ENCODE measurements around the gene TMEM130.

The TMEM130 gene

GRCh38 chr7:98805956-98806838 lies 63.6 kb downstream of the TMEM130 start:
- DNase-seq, result no peak

- DNase-seq, result no peak
Observed at GRCh38 chr7:98802781-98803110, 67.1 kb downstream of the TMEM130 start.

GRCh38 chr7:98802088-98802780 lies 67.6 kb downstream of the TMEM130 start:
- peak; percentile 2 for DNase-seq

- no peak for DNase-seq
Observed at GRCh38 chr7:98800996-98801395, 68.8 kb downstream of the TMEM130 start.

- no peak for DNase-seq
Observed at GRCh38 chr7:98797150-98797549, 72.7 kb downstream of the TMEM130 start.
